Mesenchymal stem cell (in vitro differentiated cells and primary cell): Measurements from ENCODE around the gene EMX1.
"Not testable (repeated sequence)": the region's sequence is repeated elsewhere in the genome, so short reads cannot be mapped to it uniquely, and the experiment has no call there.

ENCODE experiments used
- DNase-seq: peaks from one replicate; pipeline ENCODE4 v3.0.0-alpha.2; 2013
- H2AFZ ChIP-seq: one replicate; pipeline ENCODE4 v1.6.1; 2013; ENCODE audit warnings: low read depth, mild to moderate bottlenecking, control low read depth, inconsistent platforms, low read length, moderate library complexity
- H2AK5ac ChIP-seq: 2 replicates; pipeline ENCODE4 v1.6.1; 2013; ENCODE audit warnings: low read length, moderate library complexity, mild to moderate bottlenecking, inconsistent platforms; ENCODE audit not compliant: severe bottlenecking
- H2BK120ac ChIP-seq: one replicate; pipeline ENCODE4 v1.6.1; 2013; ENCODE audit warnings: low read depth, mild to moderate bottlenecking, inconsistent platforms, low read length, moderate library complexity
- H2BK12ac ChIP-seq, 2 experiments: one replicate each; pipeline ENCODE4 v1.6.1; 2013; ENCODE audit warnings: inconsistent platforms in 2 of 2, low read length in 2 of 2, mild to moderate bottlenecking in 2 of 2, moderate library complexity in 2 of 2, control low read depth in 1 of 2
- H2BK15ac ChIP-seq: one replicate; pipeline ENCODE4 v1.6.1; 2013; ENCODE audit warnings: mild to moderate bottlenecking, low read depth, inconsistent platforms; ENCODE audit not compliant: poor library complexity, severe bottlenecking
- H2BK5ac ChIP-seq: 2 replicates; pipeline ENCODE4 v1.6.1; 2013; ENCODE audit warnings: low read depth, mild to moderate bottlenecking, low read length, control low read depth, inconsistent platforms; ENCODE audit not compliant: poor library complexity, severe bottlenecking
- H3K14ac ChIP-seq, 2 experiments: one replicate each; pipeline ENCODE4 v1.6.1; 2013; ENCODE audit warnings: inconsistent platforms in 2 of 2, low read length in 2 of 2, control low read depth in 1 of 2, mild to moderate bottlenecking in 1 of 2, moderate library complexity in 1 of 2
- H3K18ac ChIP-seq, 2 experiments: one replicate each; pipeline ENCODE4 v1.6.1; 2013; ENCODE audit warnings: inconsistent platforms in 2 of 2, low read length in 2 of 2, control low read depth in 1 of 2, low read depth in 1 of 2, mild to moderate bottlenecking in 1 of 2
- H3K23ac ChIP-seq, 2 experiments: one replicate each; pipeline ENCODE4 v1.6.1; 2013; ENCODE audit warnings: inconsistent platforms in 2 of 2, low read length in 2 of 2, mild to moderate bottlenecking in 2 of 2, moderate library complexity in 2 of 2, control low read depth in 1 of 2
- H3K27ac ChIP-seq: 2 replicates; pipeline ENCODE4 v1.5.1; 2013; ENCODE audit warnings: mild to moderate bottlenecking, moderate library complexity, low read length, control low read depth, inconsistent platforms; ENCODE audit not compliant: poor library complexity, severe bottlenecking
- H3K27me3 ChIP-seq, 2 experiments: 2 replicates each; pipeline versions ENCODE4 v1.6.1 to v1.7.0; 2013; ENCODE audit warnings: low read length in 2 of 2, mild to moderate bottlenecking in 2 of 2, moderate library complexity in 2 of 2, control low read depth in 1 of 2, inconsistent platforms in 1 of 2; ENCODE audit not compliant: control insufficient read depth in 1 of 2, insufficient read depth in 1 of 2
- H3K36me3 ChIP-seq, 2 experiments: 2 replicates each; pipeline versions ENCODE4 v1.6.1 to v1.7.0; 2013; ENCODE audit warnings: low read length in 2 of 2, control low read depth in 1 of 2, inconsistent platforms in 1 of 2, low read depth in 1 of 2, mild to moderate bottlenecking in 1 of 2; ENCODE audit not compliant: insufficient read depth in 2 of 2, control insufficient read depth in 1 of 2
- H3K4ac ChIP-seq, 2 experiments: one replicate each; pipeline ENCODE4 v1.6.1; 2013; ENCODE audit warnings: inconsistent platforms in 2 of 2, low read length in 2 of 2, mild to moderate bottlenecking in 2 of 2, moderate library complexity in 2 of 2, control low read depth in 1 of 2, low read depth in 1 of 2
- H3K4me1 ChIP-seq: 2 replicates; pipeline ENCODE4 v1.6.1; 2013; ENCODE audit warnings: low read depth, low read length, control low read depth; ENCODE audit not compliant: control insufficient read depth, insufficient read depth
- H3K4me2 ChIP-seq: 2 replicates; pipeline ENCODE4 v1.6.1; 2013; ENCODE audit warnings: low read length, mild to moderate bottlenecking, inconsistent platforms; ENCODE audit not compliant: poor library complexity, severe bottlenecking
- H3K4me3 ChIP-seq, 2 experiments: 2 replicates each; pipeline versions ENCODE4 v1.5.1 to v1.7.0; 2013; ENCODE audit warnings: low read length in 2 of 2, mild to moderate bottlenecking in 2 of 2, control low read depth in 1 of 2, low read depth in 1 of 2; ENCODE audit not compliant: insufficient read depth in 1 of 2
- H3K79me1 ChIP-seq: replicated peaks from 2 replicates; pipeline ENCODE4 v1.6.1; 2013; ENCODE audit warnings: mild to moderate bottlenecking, control low read depth, low read length, inconsistent platforms; ENCODE audit not compliant: poor library complexity, severe bottlenecking
- H3K9ac ChIP-seq: 2 replicates; pipeline ENCODE4 v1.7.0; 2013; ENCODE audit warnings: mild to moderate bottlenecking, low read length, moderate library complexity
- H3K9me3 ChIP-seq: 2 replicates; pipeline ENCODE4 v1.7.0; 2013; ENCODE audit warnings: mild to moderate bottlenecking, low read length; ENCODE audit not compliant: control insufficient read depth
- H4K8ac ChIP-seq: one replicate; pipeline ENCODE4 v1.6.1; 2013; ENCODE audit warnings: inconsistent platforms, mild to moderate bottlenecking, low read length, moderate library complexity
- H4K91ac ChIP-seq: one replicate; pipeline ENCODE4 v1.6.1; 2013; ENCODE audit warnings: mild to moderate bottlenecking, low read length, inconsistent platforms
- WGBS: methylation state at CpG from one replicate; pipeline ENCODE4 v1.1.7; 2013; ENCODE audit warnings: mixed read lengths; 5-methylcytosine and 5-hydroxymethylcytosine counted together

The EMX1 gene

DNA sequence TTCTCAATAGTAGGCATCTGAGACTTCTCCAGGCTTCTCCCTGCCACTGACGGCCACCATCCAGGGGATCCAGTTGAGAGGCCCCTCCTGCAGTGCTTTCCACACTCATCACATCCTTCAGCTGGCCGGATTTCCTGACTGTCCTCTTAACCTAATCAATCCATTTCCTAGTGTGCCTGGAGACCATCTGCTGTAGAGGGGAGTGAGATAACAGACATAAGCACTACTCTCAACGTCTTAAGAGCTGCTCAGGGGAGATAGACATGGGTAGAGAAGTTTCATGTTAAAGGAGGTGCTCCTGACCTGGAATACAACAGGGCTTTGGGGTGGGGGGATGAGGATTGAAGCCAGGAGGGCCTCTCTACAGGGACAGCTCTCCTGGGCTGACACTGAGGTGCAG, 15.9 kb upstream of the EMX1 start:
- H2BK120ac ChIP-seq: no peak overlapping the region
- no peak overlapping the region for H3K27ac ChIP-seq
- H2BK15ac ChIP-seq: no peak overlapping the region
- no peak overlapping the region for H3K18ac ChIP-seq
- H3K4me1 ChIP-seq: no peaks in the 10 kb centered on the region
- H3K36me3 ChIP-seq: no peaks in the 10 kb centered on the region
- no peak overlapping the region for H2BK12ac ChIP-seq
- H3K4me3 ChIP-seq: no peak overlapping the region
- DNase-seq: no peak
- 0% methylated on average over 1 of the region's 3 CpGs for WGBS
- peaks cover 63 to 92% of the 10 kb centered on the region in 2 experiments for H3K27me3 ChIP-seq
- no peak overlapping the region for H3K23ac ChIP-seq
- no peak overlapping the region for H2AK5ac ChIP-seq
- H4K8ac ChIP-seq: no peak overlapping the region
- H2AFZ ChIP-seq: no peak overlapping the region
- H3K9me3 ChIP-seq: peaks cover 6% of the 10 kb centered on the region
- no peak overlapping the region for H3K4me2 ChIP-seq
- no peak overlapping the region for H3K9ac ChIP-seq
- H3K79me1 ChIP-seq: no peaks in the 10 kb centered on the region
- no peak overlapping the region for H3K4ac ChIP-seq
- no peak overlapping the region for H4K91ac ChIP-seq
- H3K14ac ChIP-seq: no peak overlapping the region
- H2BK5ac ChIP-seq: no peak overlapping the region

DNA sequence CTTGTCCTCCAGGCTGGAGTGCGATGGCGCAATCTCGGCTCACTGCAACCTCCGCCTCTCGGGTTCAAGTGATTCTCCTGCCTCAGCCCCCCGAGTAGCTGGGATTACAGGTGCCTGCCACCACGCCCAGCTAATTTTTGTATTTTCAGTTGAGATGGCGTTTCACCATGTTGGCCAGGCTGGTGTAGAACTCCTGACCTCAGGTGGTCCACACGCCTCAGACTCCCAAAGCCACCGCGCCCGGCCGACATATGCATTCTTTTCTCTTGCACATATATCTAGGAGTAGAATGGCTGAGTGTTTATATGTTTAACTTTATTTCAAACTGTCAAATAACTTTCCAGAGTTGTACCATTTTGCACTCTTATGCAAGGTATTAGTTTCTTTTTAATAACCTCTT, 9.9 kb upstream of the EMX1 start:
- H2BK120ac ChIP-seq, H3K4me1 ChIP-seq, H3K23ac ChIP-seq, H4K91ac ChIP-seq, H3K79me1 ChIP-seq, H3K27ac ChIP-seq, H3K14ac ChIP-seq, H3K9me3 ChIP-seq, H2AFZ ChIP-seq, H4K8ac ChIP-seq, H3K9ac ChIP-seq, H2AK5ac ChIP-seq, DNase-seq, H2BK12ac ChIP-seq, H2BK15ac ChIP-seq, H3K4me3 ChIP-seq, H3K4me2 ChIP-seq, H3K18ac ChIP-seq, H3K36me3 ChIP-seq, H2BK5ac ChIP-seq, H3K4ac ChIP-seq: not testable (repeated sequence)
- H3K27me3 ChIP-seq: peaks cover 44 to 89% of the 10 kb centered on the region in 2 experiments
- 93% methylated on average over 12 of the region's 13 CpGs for WGBS

DNA sequence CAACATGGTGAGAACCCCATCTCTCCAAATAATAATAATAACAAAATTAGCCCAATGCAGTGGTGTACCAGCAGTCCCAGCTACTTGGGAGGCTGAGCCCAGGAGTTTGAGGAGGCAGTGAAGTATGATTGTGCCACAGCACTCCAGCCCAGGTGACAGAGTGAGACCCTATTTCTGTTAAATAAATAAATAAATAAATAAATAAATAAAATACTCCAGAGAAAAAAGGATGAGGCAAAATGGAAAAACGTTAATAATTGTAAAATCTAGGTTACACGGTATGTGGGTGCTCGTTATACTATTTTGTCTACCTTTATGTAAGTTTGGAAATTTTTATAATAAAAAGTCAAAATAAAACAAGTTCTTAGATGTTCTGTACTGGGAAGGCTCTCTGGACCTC, 8.6 kb upstream of the EMX1 start:
- WGBS: no CpG with 5 or more reads among the region's 3 CpGs
- no peak overlapping the region for H3K18ac ChIP-seq
- H3K4me3 ChIP-seq: no peak overlapping the region
- no peak overlapping the region for H2AFZ ChIP-seq
- H3K9ac ChIP-seq: no peak overlapping the region
- H3K23ac ChIP-seq: no peak overlapping the region
- H3K27me3 ChIP-seq: peaks cover 42 to 89% of the 10 kb centered on the region in 2 experiments
- no peak overlapping the region for H3K4ac ChIP-seq
- H3K4me2 ChIP-seq: no peak overlapping the region
- peaks cover 5% of the 10 kb centered on the region for H3K4me1 ChIP-seq
- no peak for DNase-seq
- no peak overlapping the region for H2BK120ac ChIP-seq
- no peak overlapping the region for H2BK12ac ChIP-seq
- H2BK15ac ChIP-seq: no peak overlapping the region
- no peaks in the 10 kb centered on the region for H3K79me1 ChIP-seq
- H2AK5ac ChIP-seq: no peak overlapping the region
- H3K36me3 ChIP-seq: no peaks in the 10 kb centered on the region
- H4K91ac ChIP-seq: no peak overlapping the region
- peaks cover 7% of the 10 kb centered on the region for H3K9me3 ChIP-seq
- no peak overlapping the region for H2BK5ac ChIP-seq
- H4K8ac ChIP-seq: no peak overlapping the region
- no peak overlapping the region for H3K14ac ChIP-seq
- no peak overlapping the region for H3K27ac ChIP-seq

DNA sequence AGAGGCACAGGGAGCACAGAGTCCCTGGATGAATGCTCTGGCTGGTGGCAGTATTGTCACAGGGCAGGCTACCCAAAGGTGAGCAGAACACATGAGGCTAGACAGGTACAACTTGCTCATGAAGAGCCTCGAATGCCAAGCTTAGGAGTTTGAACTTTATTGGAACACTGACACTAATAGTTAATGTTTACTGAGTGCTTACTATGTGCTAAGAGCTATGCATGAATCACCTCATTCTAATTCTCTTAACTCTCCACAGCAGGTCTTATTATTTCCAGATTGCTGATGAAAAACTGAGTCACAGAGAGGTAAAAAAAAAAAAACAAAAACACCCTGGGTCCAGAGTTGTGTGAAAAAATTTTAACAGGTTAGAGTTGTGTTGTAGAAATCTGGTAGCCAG, 6.1 kb upstream of the EMX1 start:
- Histone ChIP-seq H3K9ac (no peak overlapping the region), H2BK15ac (no peak overlapping the region), H3K4me1 (peaks cover 15% of the 10 kb centered on the region), H3K4me3 (no peak overlapping the region), H2BK5ac (no peak overlapping the region), H3K27me3 (peaks cover 62 to 92% of the 10 kb centered on the region in 2 experiments), H2BK120ac (no peak overlapping the region), H3K23ac (no peak overlapping the region), H3K4ac (no peak overlapping the region), H4K8ac (no peak overlapping the region), H2BK12ac (no peak overlapping the region), H3K4me2 (no peak overlapping the region), H3K14ac (no peak overlapping the region), H3K9me3 (peaks cover 3% of the 10 kb centered on the region), H4K91ac (no peak overlapping the region), H3K79me1 (no peaks in the 10 kb centered on the region), H3K27ac (no peak overlapping the region), H2AK5ac (no peak overlapping the region), H2AFZ (no peak overlapping the region), H3K36me3 (no peaks in the 10 kb centered on the region), H3K18ac (no peak overlapping the region)
- DNase-seq: no peak
- no CpG with 5 or more reads among the region's 1 CpG for whole genome bisulfite sequencing
